Erythroblast (primary cell): ENCODE data around the gene ADAMTS5.

Experiments used
- DNase-seq, 2 experiments: peaks; one replicate each; lab custom pipeline; 2025; lab: John Stamatoyannopoulos, UW
- GATA1 ChIP-seq: IDR thresholded peaks from 2 replicates; pipeline ENCODE4 v1.6.1; 2011; ENCODE audit warnings: low read depth, mild to moderate bottlenecking, control low read depth, low read length, moderate library complexity
- POLR2A ChIP-seq: IDR thresholded peaks from 2 replicates; pipeline ENCODE4 v1.6.1; 2011; ENCODE audit warnings: mild to moderate bottlenecking, low read length

The ADAMTS5 gene

GRCh38 chr21:26888256-26888655 is 78.6 kb downstream of the ADAMTS5 start:
- TF ChIP-seq GATA1 (no peak), POLR2A (no peak)
- no peak for DNase-seq

GRCh38 chr21:26887251-26887650 is 79.6 kb downstream of the ADAMTS5 start:
- TF ChIP-seq POLR2A = no peak
- TF ChIP-seq GATA1 = no peak
- no peak for DNase-seq

GRCh38 chr21:26884436-26884835 is 82.5 kb downstream of the ADAMTS5 start:
- DNase-seq = no peak
- TF ChIP-seq GATA1 (no peak), POLR2A (no peak)

GRCh38 chr21:26883768-26884167 is 83.1 kb downstream of the ADAMTS5 start:
- TF ChIP-seq POLR2A (no peak), GATA1 (no peak)
- DNase-seq = no peak

- no peak for TF ChIP-seq POLR2A
- no peak for TF ChIP-seq GATA1
- DNase-seq = peak in 1 of 2 experiments; percentile 4
These were observed 85.2 kb downstream of the ADAMTS5 start for GRCh38 chr21:26881504-26882228.

- DNase-seq = no peak
- TF ChIP-seq POLR2A = no peak
- TF ChIP-seq GATA1 = no peak
These were observed 89.9 kb downstream of the ADAMTS5 start for GRCh38 chr21:26877018-26877417.

GRCh38 chr21:26874347-26874746 is 92.5 kb downstream of the ADAMTS5 start:
- no peak for DNase-seq
- TF ChIP-seq POLR2A (no peak), GATA1 (no peak)
